ENCODE data around the gene ZGLP1. TPM values are rescaled to one million over a fixed set of nuclear protein-coding genes. Genes with fewer than 3 reads are reported as not detected.

The ZGLP1 gene
- total RNA-seq, 2 experiments from 2014 or later = 5.7 to 8.8 TPM

- intact Hi-C loops (cut with micrococcal nuclease; ENCODE audit: unreplicated experiment) = loop anchor here (2.0 kb wide), 1 partner anchor 35 kb away; no protein-coding TSS in a partner anchor
- H3K4me1 ChIP-seq (ENCODE audit: insufficient read depth, low read length, poor library complexity, severe bottlenecking) = peaks cover 13% of the 10 kb centered on the region
- H3K4me3 ChIP-seq (ENCODE audit: low read depth, low read length, poor library complexity, severe bottlenecking) = no peak overlapping the region
- BruUV-seq (replicated peaks) = no TSS peak
- POLR2A ChIA-PET = no interaction called here
- H3K79me2 ChIP-seq (ENCODE audit: insufficient read depth, low read depth, low read length) = no peaks in the 10 kb centered on the region
- DNase-seq (ENCODE audit: low spot score) = no peak
- H3K9me2 ChIP-seq (ENCODE audit: insufficient read depth, low read length) = no peaks in the 10 kb centered on the region
- H3K4me2 ChIP-seq (ENCODE audit: low read length) = no peak overlapping the region
- H3K9me3 ChIP-seq (ENCODE audit: low read length) = no peaks in the 10 kb centered on the region
- no peak for TF ChIP-seq CTCF (conservative IDR thresholded peaks at IDR 0.05; ENCODE audit: low read length)
- no peak for TF ChIP-seq EZH2phosphoT487 (IDR thresholded peaks at IDR 0.05; ENCODE audit: borderline replicate concordance, low read depth, low read length)
- no peaks in the 10 kb centered on the region for H4K20me1 ChIP-seq (ENCODE audit: insufficient read depth, low read length)
- H3K27ac ChIP-seq (ENCODE audit: low read depth, low read length, poor library complexity, severe bottlenecking) = no peak overlapping the region
- CTCF ChIA-PET (ENCODE audit: unreplicated experiment) = no interaction called here
- peaks cover 76% of the 10 kb centered on the region for H3K36me3 ChIP-seq (ENCODE audit: insufficient read depth, low read length)
- H2AFZ ChIP-seq (ENCODE audit: low read length) = no peak overlapping the region
Observed at GRCh38 chr19:10317857-10318462, 8.3 kb upstream of the ZGLP1 start.

GRCh38 chr19:10317045-10317856 is 7.6 kb upstream of the ZGLP1 start:
- H3K4me2 ChIP-seq (ENCODE audit: low read length) = no peak overlapping the region
- ChIA-PET POLR2A (no interaction called here), CTCF (ENCODE audit: unreplicated experiment) (no interaction called here)
- peaks cover 13% of the 10 kb centered on the region for H3K4me1 ChIP-seq (ENCODE audit: insufficient read depth, low read length, poor library complexity, severe bottlenecking)
- H3K9me2 ChIP-seq (ENCODE audit: insufficient read depth, low read length) = no peaks in the 10 kb centered on the region
- TF ChIP-seq CTCF (conservative IDR thresholded peaks at IDR 0.05; ENCODE audit: low read length) = no peak
- no peak for TF ChIP-seq EZH2phosphoT487 (IDR thresholded peaks at IDR 0.05; ENCODE audit: borderline replicate concordance, low read depth, low read length)
- DNase-seq (ENCODE audit: low spot score) = no peak
- no peaks in the 10 kb centered on the region for H3K9me3 ChIP-seq (ENCODE audit: low read length)
- no peaks in the 10 kb centered on the region for H3K79me2 ChIP-seq (ENCODE audit: insufficient read depth, low read depth, low read length)
- H3K27ac ChIP-seq (ENCODE audit: low read depth, low read length, poor library complexity, severe bottlenecking) = no peak overlapping the region
- intact Hi-C loops (cut with micrococcal nuclease; ENCODE audit: unreplicated experiment) = no loop called here
- no TSS peak for BruUV-seq (replicated peaks)
- H3K36me3 ChIP-seq (ENCODE audit: insufficient read depth, low read length) = peaks cover 73% of the 10 kb centered on the region
- H4K20me1 ChIP-seq (ENCODE audit: insufficient read depth, low read length) = no peaks in the 10 kb centered on the region
- H3K4me3 ChIP-seq (ENCODE audit: low read depth, low read length, poor library complexity, severe bottlenecking) = no peak overlapping the region
- H2AFZ ChIP-seq (ENCODE audit: low read length) = no peak overlapping the region

Data from OCI-LY7 (cell line).